H7 (cell line): ENCODE measurements around the gene KCNRG. TPM values are rescaled to one million over a fixed set of nuclear protein-coding genes. Genes with fewer than 3 reads are reported as not detected.
"Not testable (repeated sequence)": the region's sequence is repeated elsewhere in the genome, so short reads cannot be mapped to it uniquely, and the experiment has no call there.

Experiments
- DNase-seq: peaks from one replicate; pipeline ENCODE4 v3.0.0; 2012
- H3K27me3 ChIP-seq: 2 replicates; pipeline ENCODE4 v1.6.0; 2011; ENCODE audit warnings: mild to moderate bottlenecking, low read length; ENCODE audit not compliant: control insufficient read depth, insufficient read depth
- H3K36me3 ChIP-seq: replicated peaks from 2 replicates; pipeline ENCODE4 v1.5.1; 2011; ENCODE audit warnings: low read length; ENCODE audit not compliant: control insufficient read depth, insufficient read depth
- H3K4me3 ChIP-seq: 2 replicates; pipeline ENCODE4 v1.5.1; 2011; ENCODE audit warnings: low read depth, mild to moderate bottlenecking, control low read depth, low read length, moderate library complexity; ENCODE audit not compliant: insufficient read depth
- total RNA-seq: library from RNA; depleted of rRNA; stranded (reverse); fragments of >200 nt; shearing (Covaris generic); gene quantifications from 2 replicates; pipeline ENCODE4 v1.2.3, GENCODE V29; 2014; rRNA removed

The KCNRG gene, protein sequence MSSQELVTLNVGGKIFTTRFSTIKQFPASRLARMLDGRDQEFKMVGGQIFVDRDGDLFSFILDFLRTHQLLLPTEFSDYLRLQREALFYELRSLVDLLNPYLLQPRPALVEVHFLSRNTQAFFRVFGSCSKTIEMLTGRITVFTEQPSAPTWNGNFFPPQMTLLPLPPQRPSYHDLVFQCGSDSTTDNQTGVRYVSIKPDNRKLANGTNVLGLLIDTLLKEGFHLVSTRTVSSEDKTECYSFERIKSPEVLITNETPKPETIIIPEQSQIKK
- 0.33 and 1.0 TPM in 2 replicates for total RNA-seq

DNA sequence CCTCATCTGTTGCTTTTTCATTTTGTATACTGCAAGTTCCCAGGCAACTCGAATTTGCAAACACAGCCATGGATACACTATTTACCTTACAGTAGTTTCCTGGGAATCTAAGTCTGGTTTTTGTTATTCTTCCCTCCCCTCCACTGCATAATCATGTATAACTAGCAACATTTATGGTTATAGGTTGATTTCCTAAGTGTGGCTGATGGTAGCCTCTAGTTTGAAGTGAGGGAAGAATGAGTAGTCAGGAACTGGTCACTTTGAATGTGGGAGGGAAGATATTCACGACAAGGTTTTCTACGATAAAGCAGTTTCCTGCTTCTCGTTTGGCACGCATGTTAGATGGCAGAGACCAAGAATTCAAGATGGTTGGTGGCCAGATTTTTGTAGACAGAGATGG, at the start of gene KCNRG:
TSS of gene KCNRG (plus strand) at position 187 of the 400 bp plus-strand sequence. CDS start at position 237, 50 bp downstream.
- DNase-seq: no peak
- Histone ChIP-seq H3K27me3 (no peaks in the 10 kb centered on the region), H3K36me3 (peaks cover 4% of the 10 kb centered on the region), H3K4me3 (no peak within 1 kb of the TSS)

DNA sequence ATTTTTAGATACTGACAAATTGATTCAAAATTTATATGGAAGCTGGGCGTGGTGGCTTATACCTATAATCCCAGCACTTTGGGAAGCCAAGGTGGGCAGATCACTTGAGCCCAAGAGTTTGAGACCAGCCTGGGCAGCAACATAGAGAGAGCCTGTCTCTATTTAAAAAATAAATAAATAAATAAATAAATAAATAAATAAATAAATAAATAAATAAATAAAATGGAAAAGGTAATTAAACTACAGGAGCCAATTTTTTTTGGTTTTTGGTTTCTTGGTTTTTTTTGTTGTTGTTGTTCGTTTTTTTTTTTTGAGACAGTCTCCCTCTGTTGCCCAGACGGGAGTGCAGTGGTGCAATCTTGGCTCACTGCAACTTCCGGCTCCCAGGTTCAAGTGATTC, 47.8 kb upstream of the KCNRG start:
- Histone ChIP-seq H3K27me3 (no peaks in the 10 kb centered on the region), H3K36me3 (no peaks in the 10 kb centered on the region), H3K4me3 (no peak overlapping the region)
- DNase-seq: no peak

DNA sequence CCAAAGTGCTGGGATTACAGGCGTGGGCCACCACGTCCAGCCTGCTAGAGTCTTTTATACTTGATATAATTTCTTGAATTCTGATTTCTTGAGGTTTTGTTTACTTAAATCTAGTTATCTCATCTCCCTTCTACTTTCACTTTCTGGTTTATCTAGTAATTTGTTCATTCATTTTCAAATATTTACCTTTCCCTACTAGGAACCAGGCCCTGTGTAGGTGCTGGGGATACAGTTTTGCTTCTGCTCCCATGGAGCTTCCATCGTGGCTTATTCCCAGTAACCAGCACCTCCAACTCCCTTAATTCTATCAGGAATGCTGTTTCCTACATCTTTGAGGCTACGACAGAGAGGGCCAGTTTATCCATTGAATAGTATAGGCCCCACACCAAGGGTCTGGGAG, 42.5 kb upstream of the KCNRG start:
- no peak overlapping the region for H3K4me3 ChIP-seq
- no peaks in the 10 kb centered on the region for H3K27me3 ChIP-seq
- DNase-seq: no peak
- H3K36me3 ChIP-seq: no peaks in the 10 kb centered on the region

DNA sequence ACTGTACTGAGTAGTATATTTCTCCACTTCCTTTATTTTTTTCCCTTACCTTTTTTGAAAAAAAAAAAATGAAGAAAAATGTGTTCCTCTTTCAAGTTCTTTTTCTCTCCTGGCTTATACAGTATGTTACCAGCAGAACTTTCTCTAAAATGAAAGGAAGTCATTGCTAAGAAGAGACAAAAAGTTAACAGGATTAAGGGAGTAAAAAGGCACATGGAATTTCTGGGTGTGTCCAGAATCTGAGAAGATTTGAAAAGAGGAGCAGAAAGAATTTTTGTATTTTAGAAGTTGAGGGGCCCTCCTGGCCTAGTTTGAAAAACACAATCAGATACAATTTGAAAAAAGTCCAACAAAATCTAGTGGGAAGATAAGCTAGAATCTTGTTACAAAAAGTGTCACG, 39.4 kb upstream of the KCNRG start:
- no peak overlapping the region for H3K4me3 ChIP-seq
- DNase-seq: no peak
- H3K36me3 ChIP-seq: no peaks in the 10 kb centered on the region
- H3K27me3 ChIP-seq: no peaks in the 10 kb centered on the region

DNA sequence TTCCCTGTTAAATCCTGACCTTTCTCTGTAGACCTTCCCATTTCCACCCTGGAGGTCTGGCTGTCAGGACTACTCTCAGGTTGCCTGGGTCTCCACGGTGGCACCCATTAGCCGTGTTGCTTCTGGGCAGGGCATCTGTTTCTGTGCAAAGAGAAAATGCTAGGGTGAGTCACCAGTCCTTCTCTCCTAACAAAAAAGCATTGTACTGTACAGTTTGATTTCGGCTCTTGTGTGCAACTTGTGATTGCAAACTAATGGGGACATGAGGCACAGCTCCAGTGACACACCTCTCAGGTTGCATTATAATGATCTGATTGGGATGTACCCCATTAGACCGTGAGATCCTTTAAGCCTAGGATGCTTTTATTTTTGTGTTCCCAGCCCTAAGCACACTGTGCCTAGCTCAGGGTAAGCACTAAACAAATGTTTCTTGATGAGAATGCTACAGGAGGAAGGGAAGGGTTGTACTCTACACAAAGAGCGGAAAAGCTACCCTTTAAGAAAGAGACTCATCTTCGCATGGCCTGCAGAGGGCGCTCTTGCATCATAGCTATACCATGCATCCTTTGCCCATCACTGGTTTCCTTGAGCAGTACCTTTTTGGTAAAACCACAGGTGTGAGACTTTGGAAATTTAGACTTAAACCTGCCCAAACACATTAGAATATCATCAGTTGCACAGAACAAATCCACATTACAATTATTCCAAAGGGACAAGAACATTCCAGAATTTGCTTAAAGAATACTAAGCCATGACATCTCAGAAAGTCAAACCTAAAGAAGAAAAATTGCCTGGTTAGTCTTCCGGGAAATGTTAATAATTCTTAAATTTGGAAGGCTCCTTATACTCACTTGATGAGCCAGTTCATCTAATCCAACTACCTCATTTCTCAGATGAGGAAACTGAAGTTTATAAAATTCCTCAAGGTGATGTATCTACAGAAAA, 38.7 kb upstream of the KCNRG start:
- H3K4me3 ChIP-seq: no peak overlapping the region
- no peaks in the 10 kb centered on the region for H3K27me3 ChIP-seq
- DNase-seq: peak; percentile 74
- H3K36me3 ChIP-seq: no peaks in the 10 kb centered on the region

DNA sequence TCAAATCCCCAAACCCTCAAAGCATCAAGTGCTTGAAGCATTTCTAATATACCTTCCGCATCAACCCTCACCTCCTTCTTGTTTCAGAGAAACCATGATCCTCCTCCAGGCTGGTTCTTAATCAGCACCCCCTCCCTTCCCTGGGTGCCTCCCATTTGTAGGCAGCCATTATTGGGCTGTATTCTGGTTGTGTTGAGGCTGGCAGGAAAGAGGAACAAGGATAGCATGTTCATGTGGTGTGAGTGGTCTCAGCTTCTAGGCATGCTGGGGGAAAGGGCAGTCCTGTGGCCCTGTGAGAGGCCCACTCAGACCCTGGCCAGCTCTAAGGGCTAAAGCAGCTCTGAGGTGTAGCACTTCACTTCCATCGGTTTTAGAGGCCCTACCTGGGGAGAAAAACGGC, 37.3 kb upstream of the KCNRG start:
- Histone ChIP-seq H3K36me3 (no peaks in the 10 kb centered on the region), H3K4me3 (no peak overlapping the region), H3K27me3 (no peaks in the 10 kb centered on the region)
- no peak for DNase-seq

DNA sequence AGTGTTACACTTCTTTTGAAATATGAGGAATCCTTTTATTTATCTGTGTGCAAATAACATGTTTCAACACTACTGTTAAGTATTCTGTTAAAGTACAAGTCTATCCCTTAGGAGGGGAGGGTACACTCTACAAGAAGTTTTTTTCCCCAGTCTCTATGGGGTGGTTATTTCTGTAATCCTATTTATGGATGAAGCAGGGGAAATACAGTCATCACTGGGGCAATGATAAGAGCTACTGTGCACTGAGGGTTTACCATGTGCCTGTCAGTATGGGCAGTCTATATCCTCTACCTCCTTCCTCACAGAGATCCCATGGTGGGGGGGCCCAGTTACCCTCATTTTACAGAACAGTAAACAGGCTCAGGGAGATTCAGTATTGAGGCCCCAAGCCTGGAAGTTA, 35.0 kb upstream of the KCNRG start:
- no peaks in the 10 kb centered on the region for H3K36me3 ChIP-seq
- DNase-seq: no peak
- H3K27me3 ChIP-seq: no peaks in the 10 kb centered on the region
- no peak overlapping the region for H3K4me3 ChIP-seq

DNA sequence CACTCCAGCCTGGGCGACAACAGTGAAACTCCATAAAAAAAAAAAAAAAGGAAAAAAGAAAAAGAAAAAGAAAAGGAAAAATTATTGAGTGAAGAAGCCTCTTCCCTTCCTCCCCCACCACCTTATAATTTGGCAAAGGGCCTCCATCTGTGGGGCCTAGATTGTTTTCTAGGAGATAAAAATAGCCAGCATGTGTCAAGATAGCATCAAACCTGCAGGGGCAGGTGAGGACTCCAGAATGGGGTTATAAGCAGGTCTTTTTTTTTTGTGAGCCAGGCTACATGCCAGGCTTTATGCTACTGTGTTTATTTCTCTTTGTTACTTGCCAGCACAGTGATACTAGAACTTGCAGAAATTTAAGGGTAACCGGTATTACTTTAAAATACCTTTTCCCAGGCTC, 30.1 kb upstream of the KCNRG start:
- Histone ChIP-seq H3K4me3 (no peak overlapping the region), H3K36me3 (no peaks in the 10 kb centered on the region), H3K27me3 (no peaks in the 10 kb centered on the region)
- DNase-seq: no peak

DNA sequence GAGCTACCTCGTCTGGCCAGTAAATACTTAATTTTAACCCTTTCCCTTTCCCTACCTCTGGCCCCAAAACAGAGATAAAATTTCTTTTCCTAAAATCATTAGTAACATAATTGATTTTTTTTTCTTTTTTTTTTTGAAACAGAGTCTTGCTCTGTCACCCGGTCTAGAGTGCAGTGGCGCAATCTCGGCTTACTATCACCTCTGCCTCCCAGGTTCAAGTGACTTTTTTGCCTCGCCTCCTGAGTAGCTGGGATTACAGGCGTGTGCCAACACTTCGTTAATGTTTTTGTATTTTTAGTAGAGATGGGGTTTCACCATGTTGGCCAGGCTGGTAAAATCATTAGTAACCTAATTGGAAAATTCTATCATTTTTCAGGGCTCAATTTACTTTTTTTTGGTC, 28.8 kb upstream of the KCNRG start:
- H3K27me3 ChIP-seq: no peaks in the 10 kb centered on the region
- H3K4me3 ChIP-seq: no peak overlapping the region
- no peak for DNase-seq
- H3K36me3 ChIP-seq: no peaks in the 10 kb centered on the region

DNA sequence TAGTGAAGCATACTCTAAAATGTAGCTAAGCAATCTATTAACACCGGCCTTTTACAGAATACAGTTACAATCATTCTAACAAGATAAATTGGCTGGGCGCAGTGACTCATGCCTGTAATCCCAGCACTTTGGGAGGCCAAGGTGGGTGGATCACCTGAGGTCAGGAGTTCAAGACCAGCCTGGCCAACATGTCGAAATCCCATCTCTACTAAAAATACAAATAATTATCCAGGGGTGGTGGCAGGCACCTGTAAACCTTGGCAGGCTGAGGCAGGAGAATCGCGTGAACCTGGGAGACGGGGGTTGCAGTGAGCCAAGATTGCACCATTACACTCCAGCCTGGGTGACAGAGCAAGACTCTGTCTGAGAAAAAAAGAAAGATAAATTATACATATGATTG, 24.6 kb upstream of the KCNRG start:
- not testable (repeated sequence) for H3K27me3 ChIP-seq, DNase-seq, H3K36me3 ChIP-seq, H3K4me3 ChIP-seq

DNA sequence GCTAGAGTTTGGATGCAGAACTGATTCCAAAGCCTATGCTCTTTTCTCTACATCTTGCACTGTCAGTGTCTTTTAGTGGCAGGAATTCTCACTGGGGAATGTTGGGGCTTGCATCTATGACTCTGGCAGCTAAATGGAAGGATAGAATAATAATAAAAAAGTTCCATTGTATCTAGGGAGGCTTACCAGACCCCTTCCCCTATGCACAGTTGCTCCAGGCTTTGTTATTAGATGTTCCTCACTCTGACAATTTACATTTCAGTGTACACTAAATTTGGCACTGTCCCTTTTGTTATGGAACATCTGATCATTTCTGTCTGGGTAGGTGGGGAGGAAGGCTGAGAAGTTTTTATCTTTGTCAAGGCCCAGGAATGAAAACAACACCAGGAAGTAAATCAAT, 22.1 kb upstream of the KCNRG start:
- Histone ChIP-seq H3K4me3 (no peak overlapping the region), H3K27me3 (peaks cover 3% of the 10 kb centered on the region; the same call in 1 of the 2 replicates), H3K36me3 (no peaks in the 10 kb centered on the region)
- DNase-seq: no peak

DNA sequence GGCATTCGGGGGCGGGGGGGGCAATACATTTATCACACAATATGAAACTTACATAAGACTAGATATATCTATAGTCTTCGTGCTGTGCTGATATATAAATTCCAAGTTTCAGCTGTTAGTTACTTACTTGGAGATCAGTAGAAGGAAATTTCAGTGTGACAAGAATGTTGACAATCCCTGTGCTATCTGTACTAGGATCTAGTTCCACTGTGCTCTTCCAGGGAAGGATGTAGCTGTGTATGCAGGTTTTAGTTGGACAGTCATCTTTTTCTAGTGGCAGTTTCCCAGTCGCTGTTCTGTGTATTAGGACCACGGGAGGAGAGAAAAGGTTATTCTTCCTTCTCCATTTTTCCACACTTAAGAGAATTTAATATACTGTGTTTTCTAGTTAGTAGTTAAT, 21.6 kb upstream of the KCNRG start:
- Histone ChIP-seq H3K4me3 (no peak overlapping the region), H3K36me3 (no peaks in the 10 kb centered on the region), H3K27me3 (peaks cover 3% of the 10 kb centered on the region; the same call in 1 of the 2 replicates)
- no peak for DNase-seq

DNA sequence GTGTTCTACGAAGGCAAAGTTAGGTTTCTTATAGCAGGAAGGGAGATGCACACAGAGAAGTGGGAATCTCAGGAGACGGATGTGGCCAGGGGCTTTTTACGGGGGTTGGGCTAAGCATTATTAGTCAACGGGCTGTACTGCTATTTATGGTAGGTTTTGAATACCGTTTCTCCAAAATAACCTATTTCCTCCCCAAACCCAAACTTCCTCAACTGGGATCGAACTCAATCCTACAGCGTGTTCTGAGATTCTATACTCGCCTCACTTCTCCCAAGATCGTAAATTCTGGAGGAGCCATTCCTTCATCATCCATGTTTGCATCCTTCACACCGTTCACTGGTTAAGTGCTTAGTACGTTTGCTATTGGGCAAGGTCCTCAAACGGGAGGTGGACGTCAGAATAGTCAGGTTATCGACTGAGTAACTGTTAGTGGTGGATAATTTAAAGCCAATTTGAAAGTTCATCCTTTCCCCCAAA, 19.6 kb upstream of the KCNRG start:
- Histone ChIP-seq H3K36me3 (no peaks in the 10 kb centered on the region; the same call in 1 of the 2 replicates), H3K4me3 (peak overlapping the region; percentile 65), H3K27me3 (peaks cover 3% of the 10 kb centered on the region; the same call in 1 of the 2 replicates)
- DNase-seq: peak; percentile 28

DNA sequence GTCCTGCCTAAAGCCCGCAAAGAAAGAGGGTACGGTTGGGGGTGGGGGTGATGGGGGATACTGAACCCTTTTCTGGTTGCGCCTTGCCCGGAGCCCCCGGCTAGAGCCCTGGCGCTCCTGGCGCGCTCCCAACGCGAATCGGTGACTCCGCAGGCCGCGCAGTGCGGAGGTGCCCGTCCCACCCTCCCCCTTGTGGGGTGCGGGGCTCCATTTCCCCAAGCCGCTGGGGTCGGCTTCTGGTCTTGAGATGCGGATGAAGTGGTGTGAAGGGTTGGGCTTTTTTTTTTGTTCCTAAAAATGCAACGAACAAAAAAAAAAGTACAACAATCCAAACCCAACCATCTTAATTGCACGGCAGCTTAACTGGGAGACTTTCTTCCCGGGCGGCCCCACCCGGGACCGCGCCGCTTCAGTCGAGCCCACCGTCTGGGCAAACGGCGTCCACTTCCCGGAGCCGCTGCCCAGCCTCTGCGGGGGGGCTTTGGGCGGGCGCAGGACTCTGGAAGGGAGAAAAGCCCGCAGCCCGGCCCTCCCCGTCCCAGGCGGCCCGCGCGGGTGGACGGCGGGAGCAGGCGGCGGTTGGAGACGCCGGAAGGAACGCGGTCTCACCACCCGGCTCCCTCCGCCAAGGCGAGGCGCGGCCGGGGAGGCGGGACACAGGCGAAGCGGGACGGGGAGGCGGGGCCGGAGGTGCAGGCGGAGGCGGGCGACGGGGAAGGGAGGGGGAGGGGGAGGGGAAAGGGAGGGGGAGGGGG, 18.9 kb upstream of the KCNRG start:
- DNase-seq: peak; percentile 96
- no peaks in the 10 kb centered on the region; the same call in 1 of the 2 replicates for H3K36me3 ChIP-seq
- peaks cover 3% of the 10 kb centered on the region; the same call in 1 of the 2 replicates for H3K27me3 ChIP-seq
- peak overlapping the region; percentile 65 for H3K4me3 ChIP-seq
